Activated naive CD8-positive, alpha-beta T cell treated with anti-CD3 and anti-CD28 coated beads, Interleukin-2, amount 10 ng/mL, durations not matched to agents 7 days and 5 days (primary cell): ENCODE results near the gene TPGS1. TPM values are rescaled to one million over a fixed set of nuclear protein-coding genes. Genes with fewer than 3 reads are reported as not detected.

Experiments used
- ATAC-seq: fragments of 150-1000 bp; cut with Tn5 transposase; one replicate; pipeline ENCODE4 v1.10.0; 2021; ENCODE audit warnings: low read depth, moderate library complexity
- POLR2A ChIA-PET: fragments of 350-600 bp; sonication (Branson Sonifier 250); formaldehyde crosslinking; loops from one replicate; lab custom pipeline; 2021; ENCODE audit warnings: antibody characterized with exemption; lab: Charles Lee
- DNase-seq: peaks from one replicate; pipeline ENCODE4 v3.0.0; 2021
- H3K27ac Mint-ChIP-seq: one replicate; pipeline ENCODE4 v1.8.0; 2022; ENCODE audit warnings: mild to moderate bottlenecking, mixed read lengths
- H3K27me3 Mint-ChIP-seq: one replicate; pipeline ENCODE4 v1.8.0; 2022; ENCODE audit warnings: mild to moderate bottlenecking, moderate library complexity, mixed read lengths
- H3K36me3 Mint-ChIP-seq: one replicate; pipeline ENCODE4 v1.8.0; 2021; ENCODE audit warnings: mild to moderate bottlenecking, mixed read lengths
- H3K4me1 Mint-ChIP-seq: one replicate; pipeline ENCODE4 v1.8.0; 2021; ENCODE audit warnings: mixed read lengths
- H3K4me3 Mint-ChIP-seq: one replicate; pipeline ENCODE4 v1.8.0; 2022; ENCODE audit warnings: mild to moderate bottlenecking, moderate library complexity, mixed read lengths
- H3K9me3 Mint-ChIP-seq: one replicate; pipeline ENCODE4 v1.8.0; 2021; ENCODE audit warnings: mixed read lengths
- total RNA-seq, 2 experiments: library from RNA; stranded (reverse); gene quantifications; one replicate each; pipeline ENCODE4 v1.2.3, GENCODE V29; 2021

TPGS1 gene
- total RNA-seq, 2 experiments from 2014 or later: 27.0 to 27.2 TPM

DNA sequence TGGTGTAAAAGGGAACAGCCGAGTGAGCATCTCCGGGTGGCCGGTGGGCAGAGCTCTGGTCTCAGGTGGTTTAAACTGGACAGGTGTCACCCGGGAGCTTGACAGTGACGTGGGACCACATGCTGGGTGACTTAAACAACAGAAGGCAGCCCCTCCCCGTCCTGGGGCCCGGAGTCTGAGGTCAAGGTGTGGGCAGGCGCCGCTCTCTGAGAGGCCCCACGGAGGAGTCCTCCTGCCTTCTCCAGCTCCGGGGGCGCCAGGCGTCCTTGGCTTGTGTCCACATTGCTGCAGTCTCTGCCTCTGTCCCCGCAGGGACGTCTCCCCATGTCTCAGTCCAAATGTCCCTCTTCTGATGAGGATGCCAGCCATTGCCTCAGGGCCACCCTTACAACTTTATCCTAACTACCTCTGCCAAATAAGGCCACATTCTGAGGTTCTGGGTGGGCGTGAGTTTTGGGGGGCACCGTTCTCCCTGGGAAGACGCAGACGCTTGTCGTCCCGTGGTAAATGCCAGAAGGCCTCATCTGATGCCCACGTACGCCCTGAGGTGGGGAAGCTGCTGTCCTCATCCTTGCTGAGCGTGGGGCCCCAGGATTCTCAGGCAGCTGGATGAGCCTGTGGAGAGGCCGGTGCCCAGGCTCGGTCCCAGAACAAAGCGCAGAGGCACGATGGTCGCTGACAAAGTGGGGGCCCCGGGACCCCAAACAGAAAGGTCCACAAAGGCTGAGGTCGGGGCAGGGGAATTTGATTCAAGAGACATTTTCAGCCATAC is 49.5 kb downstream of the TPGS1 start:
- POLR2A ChIA-PET: no interaction called here
- no peaks in the 10 kb centered on the region for H3K36me3 Mint-ChIP-seq
- ATAC-seq: no peak
- no peak for DNase-seq
- H3K4me3 Mint-ChIP-seq: no peak overlapping the region
- H3K27ac Mint-ChIP-seq: no peak overlapping the region
- no peaks in the 10 kb centered on the region for H3K4me1 Mint-ChIP-seq
- H3K27me3 Mint-ChIP-seq: no peaks in the 10 kb centered on the region
- no peaks in the 10 kb centered on the region for H3K9me3 Mint-ChIP-seq

DNA sequence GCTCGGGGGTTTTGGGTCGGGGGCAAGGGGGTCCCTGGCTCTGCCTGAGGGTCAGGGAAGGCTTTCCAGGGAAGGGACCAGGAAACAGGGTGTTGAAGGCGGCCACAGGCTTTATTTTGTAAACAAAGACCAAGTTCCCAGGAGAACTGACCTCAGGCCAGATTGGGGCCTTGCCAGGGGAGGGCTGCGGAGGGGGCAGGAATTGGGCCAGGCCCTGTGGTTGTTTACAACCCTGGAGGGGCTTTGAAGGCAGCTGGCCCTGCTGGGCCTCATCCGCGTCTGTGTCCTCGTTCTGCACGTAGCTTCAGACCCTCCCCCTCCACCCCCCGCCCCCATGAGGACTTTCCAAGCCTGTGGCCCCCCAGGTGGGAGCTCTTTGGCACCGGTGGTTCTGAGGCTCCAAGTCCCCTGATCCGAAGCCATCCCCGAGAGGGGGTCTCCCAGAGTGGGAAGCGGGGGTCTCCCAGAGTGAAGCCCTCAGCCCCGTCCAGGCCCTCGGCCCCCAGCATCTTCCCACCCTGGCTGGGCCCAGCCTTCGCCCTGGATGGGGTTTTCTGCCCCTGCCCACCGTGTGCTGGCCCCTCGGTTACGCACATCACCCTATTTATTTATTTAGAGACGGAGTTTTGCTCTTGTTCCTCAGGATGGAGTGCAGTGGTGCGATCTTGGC is 51.6 kb downstream of the TPGS1 start:
- Mint-ChIP-seq H3K4me3 (no peak overlapping the region), H3K27ac (no peak overlapping the region), H3K27me3 (no peaks in the 10 kb centered on the region), H3K4me1 (no peaks in the 10 kb centered on the region), H3K9me3 (no peaks in the 10 kb centered on the region), H3K36me3 (no peaks in the 10 kb centered on the region)
- POLR2A ChIA-PET: no interaction called here
- DNase-seq: no peak
- ATAC-seq: no peak

DNA sequence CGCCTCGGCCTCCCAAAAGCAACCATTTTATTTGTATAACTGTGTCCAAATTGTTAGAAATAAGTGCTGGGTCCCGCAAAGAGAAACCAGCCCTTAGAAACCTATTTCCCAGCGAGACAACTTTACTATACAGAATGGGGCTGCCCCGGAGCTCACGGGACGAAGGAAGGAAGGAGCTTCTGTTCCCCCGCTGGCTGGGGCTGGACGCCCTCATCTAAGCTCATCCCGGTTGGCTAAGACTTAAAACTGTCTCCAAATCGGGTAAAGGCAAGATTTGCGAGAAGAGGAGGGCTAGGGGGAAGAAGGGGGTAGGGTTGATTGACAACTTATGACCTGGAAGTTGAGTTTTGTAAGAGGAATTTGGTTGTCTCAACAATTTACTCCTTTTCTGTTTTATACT is 52.8 kb downstream of the TPGS1 start:
- POLR2A ChIA-PET: no interaction called here
- ATAC-seq (no peak), DNase-seq (no peak)
- H3K4me3 Mint-ChIP-seq: no peak overlapping the region
- H3K9me3 Mint-ChIP-seq: no peaks in the 10 kb centered on the region
- no peaks in the 10 kb centered on the region for H3K27me3 Mint-ChIP-seq
- no peaks in the 10 kb centered on the region for H3K4me1 Mint-ChIP-seq
- H3K36me3 Mint-ChIP-seq: no peaks in the 10 kb centered on the region
- no peak overlapping the region for H3K27ac Mint-ChIP-seq

DNA sequence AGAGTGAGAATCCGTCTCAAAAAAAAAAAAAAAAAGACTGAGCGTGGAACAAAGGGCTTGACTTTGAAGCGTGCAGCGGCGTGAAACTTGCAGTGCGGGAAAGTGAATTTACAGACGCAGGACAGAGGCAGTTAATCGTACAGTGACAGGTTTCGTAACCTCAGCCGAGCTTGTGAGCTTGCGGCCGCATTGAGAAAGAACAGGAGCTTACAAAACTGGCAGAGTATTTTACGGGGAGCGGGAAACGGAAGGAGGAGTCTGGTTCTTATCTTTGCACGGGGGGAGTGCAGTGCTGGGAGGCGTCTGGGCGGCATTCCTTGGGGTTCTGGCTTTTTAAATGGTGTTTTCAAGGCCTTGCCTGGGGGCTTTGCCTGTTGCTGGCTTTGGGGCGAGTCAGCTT is 59.1 kb downstream of the TPGS1 start:
- Mint-ChIP-seq H3K4me1 (peaks cover 8% of the 10 kb centered on the region), H3K4me3 (no peak overlapping the region), H3K36me3 (no peaks in the 10 kb centered on the region), H3K27ac (no peak overlapping the region), H3K9me3 (no peaks in the 10 kb centered on the region), H3K27me3 (no peaks in the 10 kb centered on the region)
- POLR2A ChIA-PET: no interaction called here
- ATAC-seq (no peak), DNase-seq (no peak)

DNA sequence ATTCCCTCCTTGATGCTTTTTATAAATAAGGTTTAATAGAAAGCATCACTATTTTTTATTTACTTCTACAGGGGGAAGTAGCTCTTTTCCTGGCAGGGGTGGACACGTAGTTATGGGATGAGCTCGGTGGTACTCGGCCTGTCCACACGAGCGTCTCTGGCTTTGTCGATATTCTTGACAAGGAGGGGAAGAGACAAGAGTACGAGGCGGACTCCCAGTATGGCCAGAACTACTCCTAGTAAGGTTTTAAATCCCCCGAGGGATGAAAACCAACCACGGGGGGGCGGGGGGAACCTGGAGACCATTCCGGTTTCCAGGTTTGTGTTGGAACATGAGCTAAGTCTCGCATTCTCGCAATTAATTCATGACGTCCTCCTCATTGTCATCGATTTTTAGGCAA is 59.5 kb downstream of the TPGS1 start:
- Mint-ChIP-seq H3K27ac (no peak overlapping the region), H3K36me3 (no peaks in the 10 kb centered on the region), H3K4me1 (peaks cover 8% of the 10 kb centered on the region), H3K9me3 (no peaks in the 10 kb centered on the region), H3K27me3 (no peaks in the 10 kb centered on the region), H3K4me3 (no peak overlapping the region)
- POLR2A ChIA-PET: interaction anchor here (2.2 kb wide), 1 partner anchor 35 kb away, joined by 11 read pairs; the partner anchor contains the start of gene CDC34
- DNase-seq (no peak), ATAC-seq (no peak)

DNA sequence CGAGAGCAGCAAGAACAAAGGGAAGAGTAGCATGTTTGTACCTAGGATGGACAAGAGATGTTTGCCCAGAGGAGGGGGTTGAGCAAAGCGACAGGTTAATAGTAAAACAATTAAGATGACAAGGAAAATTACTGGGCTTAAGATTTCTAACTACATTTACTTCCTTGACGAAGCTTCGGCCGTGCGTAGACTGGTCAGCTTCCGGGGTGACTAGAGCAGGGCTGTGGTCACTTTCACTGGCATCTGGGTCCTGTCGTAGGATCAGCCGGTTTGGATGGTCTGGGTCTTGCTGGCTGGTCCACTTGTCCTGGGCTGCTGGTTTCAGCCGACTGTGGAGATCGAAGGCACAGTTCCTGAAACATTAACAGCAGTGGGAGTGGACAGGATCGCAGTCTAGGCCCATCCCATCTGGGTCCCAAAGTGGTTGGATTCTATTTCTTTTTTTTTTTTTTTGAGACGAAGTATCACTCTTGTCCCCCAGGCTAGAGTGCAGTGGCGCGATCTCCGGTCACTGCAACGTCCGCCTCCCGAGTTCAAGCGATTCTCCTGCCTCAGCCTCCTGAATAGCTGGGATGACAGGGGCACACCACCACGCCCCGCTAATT is 60.1 kb downstream of the TPGS1 start:
- DNase-seq: no peak
- Mint-ChIP-seq H3K4me1 (peaks cover 9% of the 10 kb centered on the region), H3K27ac (no peak overlapping the region), H3K27me3 (no peaks in the 10 kb centered on the region), H3K4me3 (no peak overlapping the region), H3K36me3 (no peaks in the 10 kb centered on the region), H3K9me3 (no peaks in the 10 kb centered on the region)
- POLR2A ChIA-PET: interaction anchor here (2.2 kb wide), 1 partner anchor 35 kb away, joined by 11 read pairs; the partner anchor contains the start of gene CDC34
- no peak for ATAC-seq

Other genes with a start within 250 kb of the TPGS1 start
- not detected for gene PLPP2, start 216.1 kb upstream of the TPGS1 start, total RNA-seq
- 10 to 100 TPM; 23.4 to 24.9 TPM for gene MIER2, start 162.7 kb upstream of the TPGS1 start, total RNA-seq
- gene C2CD4C, start 98.3 kb upstream of the TPGS1 start, total RNA-seq: not detected
- under 1 TPM; 0.40 to 0.53 TPM for gene SHC2, start 46.5 kb upstream of the TPGS1 start, total RNA-seq
- gene MADCAM1, start 11.0 kb upstream of the TPGS1 start, total RNA-seq: 1 to 10 TPM in 1 of 2 experiments, under 1 TPM in 1; 0.44 to 1.0 TPM
- 10 to 100 TPM; 49.2 to 51.5 TPM for gene CDC34, start 24.3 kb downstream of the TPGS1 start, total RNA-seq
- gene GZMM, start 36.6 kb downstream of the TPGS1 start, total RNA-seq: 10 to 100 TPM; 81.5 to 84.5 TPM
- 100 to 1,000 TPM; 183 to 196 TPM for gene BSG, start 65.1 kb downstream of the TPGS1 start, total RNA-seq
- 1 to 10 TPM; 1.0 to 1.2 TPM for gene HCN2, start 82.4 kb downstream of the TPGS1 start, total RNA-seq
- gene POLRMT, start 126.0 kb downstream of the TPGS1 start, total RNA-seq: 10 to 100 TPM; 63.2 to 65.1 TPM
- gene FGF22, start 132.4 kb downstream of the TPGS1 start, total RNA-seq: 1 to 10 TPM in 1 of 2 experiments, under 1 TPM in 1; 0.72 to 1.1 TPM
- gene RNF126, start 155.7 kb downstream of the TPGS1 start, total RNA-seq: 10 to 100 TPM; 79.0 to 84.8 TPM
- gene FSTL3, start 168.9 kb downstream of the TPGS1 start, total RNA-seq: 1 to 10 TPM; 2.6 to 2.9 TPM
- gene PRSS57, start 188.0 kb downstream of the TPGS1 start, total RNA-seq: not detected
- gene PALM, start 201.4 kb downstream of the TPGS1 start, total RNA-seq: not detected
- not detected for gene MISP, start 243.6 kb downstream of the TPGS1 start, total RNA-seq